HG03521 (cell line): Measurements from ENCODE around the gene BRCA1.
"Not testable (repeated sequence)": the region's sequence is repeated elsewhere in the genome, so short reads cannot be mapped to it uniquely, and the experiment has no call there.

Experiments
- ATAC-seq: cut with Tn5 transposase; IDR thresholded peaks from one replicate; pipeline ENCODE4 v1.9.1; 2021; ENCODE audit warnings: mild to moderate bottlenecking, moderate library complexity; ENCODE audit not compliant: unreplicated experiment

BRCA1 gene

DNA sequence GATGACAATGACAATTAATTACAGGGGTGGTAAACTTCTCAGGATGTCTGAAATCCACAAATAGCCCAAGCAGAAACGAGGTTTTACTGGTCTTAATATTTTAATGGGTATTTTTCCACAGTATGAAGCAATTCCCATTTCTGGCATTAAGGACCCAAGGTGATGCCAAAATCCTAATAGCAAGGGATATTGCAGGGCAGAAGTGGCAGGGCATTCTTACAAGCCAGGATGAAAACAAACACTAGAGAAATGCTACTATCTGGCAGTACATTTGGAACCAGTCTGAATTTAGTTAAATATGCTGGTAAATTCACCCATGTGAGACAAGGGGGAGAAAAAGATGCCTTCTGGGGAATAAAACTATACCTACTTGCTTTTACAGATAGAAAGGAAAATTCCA lies 54.9 kb downstream of the BRCA1 start:
- ATAC-seq = no peak

DNA sequence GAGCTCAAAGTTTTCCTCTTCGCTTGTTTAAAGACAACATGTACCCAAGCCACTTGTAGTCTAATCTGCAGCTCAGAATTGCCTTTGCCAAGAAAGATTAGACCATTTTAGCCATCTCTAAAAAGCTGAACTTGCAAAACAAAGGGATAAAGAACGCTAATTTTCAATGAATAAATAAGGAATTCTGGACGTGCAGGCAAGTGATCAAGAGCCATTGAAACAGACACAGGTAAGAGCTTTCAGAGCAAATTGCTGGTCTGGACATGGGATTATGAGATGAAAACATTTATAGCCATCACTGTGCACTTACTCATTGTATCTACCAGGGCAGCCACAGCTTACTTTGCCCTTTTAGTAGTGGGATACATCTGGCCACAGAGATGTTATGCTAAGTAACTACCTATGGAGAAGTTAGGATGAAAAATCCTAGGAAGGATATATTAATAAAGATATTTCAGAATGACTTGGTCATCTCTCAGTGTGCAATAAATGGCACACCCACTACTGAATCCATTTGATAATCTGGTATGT lies 55.7 kb downstream of the BRCA1 start:
- ATAC-seq = no peak

DNA sequence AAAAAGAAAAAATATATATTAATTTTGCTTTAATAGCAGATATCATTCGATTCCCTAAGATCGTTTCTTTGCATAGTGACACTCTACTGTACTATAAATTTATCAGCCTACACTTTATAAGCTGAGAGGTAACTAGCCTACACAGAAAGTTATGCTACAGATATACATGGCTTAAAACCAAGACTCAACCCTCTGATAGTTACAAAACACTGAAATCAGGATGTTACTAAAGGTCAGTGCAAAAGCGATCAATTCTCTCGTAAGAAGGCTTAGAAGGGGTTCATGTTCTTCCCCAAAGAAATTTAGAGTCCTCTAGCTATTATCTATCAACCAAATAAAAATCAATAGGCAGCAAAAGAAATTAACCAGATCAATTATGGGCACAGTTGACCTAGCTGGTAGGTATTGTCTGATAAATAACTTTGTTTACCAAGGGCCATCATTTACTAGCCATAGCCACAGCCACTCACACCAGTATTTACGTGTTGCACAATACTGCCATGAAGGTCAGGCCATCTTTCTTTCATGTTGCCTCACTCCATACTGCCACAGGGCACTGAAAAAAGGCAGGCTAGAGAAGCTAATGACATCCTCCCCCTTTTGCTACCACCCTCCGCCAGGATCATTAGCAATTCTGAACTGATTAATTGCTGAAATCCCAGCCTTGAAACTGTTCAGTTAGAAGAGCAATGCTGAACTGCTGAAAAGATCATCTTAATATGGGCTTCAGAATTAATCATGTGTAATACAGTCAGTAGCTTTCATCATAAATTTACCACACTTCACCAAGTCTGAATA lies 56.4 kb downstream of the BRCA1 start:
- no peak for ATAC-seq

DNA sequence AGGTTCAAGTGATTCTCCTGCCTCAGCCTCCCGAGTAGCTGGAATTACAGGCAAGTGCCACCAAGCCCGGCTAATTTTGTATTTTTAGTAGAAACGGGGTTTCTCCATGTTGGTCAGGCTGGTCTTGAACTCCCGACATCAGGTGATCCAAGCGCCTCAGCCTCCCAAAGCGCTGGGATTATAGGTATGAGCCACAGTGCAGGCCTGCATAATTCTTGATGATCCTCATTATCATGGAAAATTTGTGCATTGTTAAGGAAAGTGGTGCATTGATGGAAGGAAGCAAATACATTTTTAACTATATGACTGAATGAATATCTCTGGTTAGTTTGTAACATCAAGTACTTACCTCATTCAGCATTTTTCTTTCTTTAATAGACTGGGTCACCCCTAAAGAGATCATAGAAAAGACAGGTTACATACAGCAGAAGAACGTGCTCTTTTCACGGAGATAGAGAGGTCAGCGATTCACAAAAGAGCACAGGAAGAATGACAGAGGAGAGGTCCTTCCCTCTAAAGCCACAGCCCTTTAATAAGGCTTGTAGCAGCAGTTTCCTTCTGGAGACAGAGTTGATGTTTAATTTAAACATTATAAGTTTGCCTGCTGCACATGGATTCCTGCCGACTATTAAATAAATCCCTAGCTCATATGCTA lies 62.1 kb downstream of the BRCA1 start:
- no peak for ATAC-seq

DNA sequence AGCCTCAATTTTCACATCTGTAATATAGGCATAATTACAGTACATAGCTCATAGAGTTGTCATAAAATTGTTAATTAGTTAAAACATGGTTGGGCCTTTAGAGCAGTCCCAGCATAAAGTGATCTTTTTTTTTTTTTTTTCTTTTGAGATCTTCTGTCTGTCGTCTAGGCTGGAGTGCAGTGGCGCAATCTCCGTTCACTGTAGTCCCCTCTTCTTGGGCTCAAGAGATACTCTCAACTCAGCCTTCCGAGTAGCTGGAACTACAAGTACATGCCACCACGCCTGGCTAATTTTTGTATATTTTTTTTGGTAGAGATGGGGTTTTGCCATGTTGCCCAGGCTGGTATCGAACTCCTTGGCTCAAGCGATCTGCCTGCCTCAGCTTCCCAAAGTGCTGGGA lies 69.1 kb downstream of the BRCA1 start:
- no peak for ATAC-seq

DNA sequence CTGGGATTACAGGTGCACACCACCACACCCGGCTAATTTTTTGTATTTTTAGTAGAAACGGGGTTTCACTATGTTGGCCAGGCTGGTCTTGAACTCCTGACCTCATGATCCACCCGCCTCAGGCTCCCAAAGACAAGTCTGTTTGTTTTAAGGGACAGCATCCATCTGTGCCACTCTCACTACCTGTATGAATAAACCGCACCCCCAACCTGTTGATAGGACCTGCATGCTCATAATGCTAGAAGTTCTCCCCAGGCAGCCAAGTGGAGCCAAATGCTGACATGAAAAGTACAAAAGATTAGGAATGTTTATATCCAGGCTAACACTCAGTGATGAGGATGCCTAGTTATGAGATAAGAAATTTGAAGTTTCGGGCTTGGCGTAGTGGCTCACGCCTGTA lies 72.2 kb downstream of the BRCA1 start:
- ATAC-seq = not testable (repeated sequence)

DNA sequence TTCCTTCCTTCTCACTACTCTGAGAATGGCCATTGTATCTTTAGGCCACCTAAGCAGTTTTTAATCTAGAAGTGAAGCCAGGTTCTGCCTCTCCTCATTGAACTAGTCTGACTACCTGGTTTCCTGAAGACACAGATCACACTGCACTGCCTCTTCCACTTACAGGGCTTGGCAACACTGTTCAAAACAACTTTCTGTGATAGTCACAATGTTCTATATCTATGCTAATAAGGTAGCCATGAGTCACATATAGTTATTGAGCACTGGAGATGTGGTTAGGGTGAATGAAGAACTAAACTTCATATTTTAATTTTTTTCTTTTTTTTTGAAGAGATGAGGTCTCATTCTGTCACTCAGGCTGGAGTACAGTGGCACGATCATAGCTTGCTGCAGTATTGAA lies 73.2 kb downstream of the BRCA1 start:
- ATAC-seq = no peak

DNA sequence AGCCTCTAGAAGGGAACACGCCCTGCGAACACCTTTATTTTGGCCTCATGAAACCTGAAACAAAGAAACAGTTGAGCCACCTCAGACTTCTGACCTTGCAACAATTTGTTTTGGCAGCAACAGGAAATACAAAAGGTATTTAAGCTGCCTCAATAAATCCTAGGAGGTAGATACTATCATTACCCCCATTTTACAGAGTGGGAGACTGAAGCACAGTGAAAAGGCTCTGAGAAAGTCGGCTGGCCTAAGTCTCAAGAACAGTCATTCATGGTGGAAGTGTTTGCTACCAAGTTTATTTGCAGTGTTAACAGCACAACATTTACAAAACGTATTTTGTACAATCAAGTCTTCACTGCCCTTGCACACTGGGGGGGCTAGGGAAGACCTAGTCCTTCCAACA lies 81.1 kb downstream of the BRCA1 start:
- no peak for ATAC-seq

DNA sequence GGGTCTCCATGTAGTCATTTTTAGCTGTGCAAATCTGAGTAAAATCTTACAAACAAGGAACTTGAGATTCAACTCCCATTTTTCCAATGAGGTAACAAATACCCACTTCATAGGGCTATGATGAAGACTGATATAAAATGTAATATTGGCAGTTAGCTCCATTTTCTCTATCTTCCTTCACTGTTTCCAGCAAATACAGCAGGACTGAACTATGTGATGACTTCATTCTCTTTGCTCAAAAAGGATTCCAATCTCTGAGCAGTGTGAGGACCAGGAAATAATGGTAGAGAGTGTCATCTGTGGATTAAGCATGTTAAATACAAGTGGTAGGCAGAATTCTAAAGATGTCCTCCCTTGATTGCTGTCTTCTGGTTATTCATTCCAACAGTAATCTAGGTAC lies 81.9 kb downstream of the BRCA1 start:
- ATAC-seq = no peak

DNA sequence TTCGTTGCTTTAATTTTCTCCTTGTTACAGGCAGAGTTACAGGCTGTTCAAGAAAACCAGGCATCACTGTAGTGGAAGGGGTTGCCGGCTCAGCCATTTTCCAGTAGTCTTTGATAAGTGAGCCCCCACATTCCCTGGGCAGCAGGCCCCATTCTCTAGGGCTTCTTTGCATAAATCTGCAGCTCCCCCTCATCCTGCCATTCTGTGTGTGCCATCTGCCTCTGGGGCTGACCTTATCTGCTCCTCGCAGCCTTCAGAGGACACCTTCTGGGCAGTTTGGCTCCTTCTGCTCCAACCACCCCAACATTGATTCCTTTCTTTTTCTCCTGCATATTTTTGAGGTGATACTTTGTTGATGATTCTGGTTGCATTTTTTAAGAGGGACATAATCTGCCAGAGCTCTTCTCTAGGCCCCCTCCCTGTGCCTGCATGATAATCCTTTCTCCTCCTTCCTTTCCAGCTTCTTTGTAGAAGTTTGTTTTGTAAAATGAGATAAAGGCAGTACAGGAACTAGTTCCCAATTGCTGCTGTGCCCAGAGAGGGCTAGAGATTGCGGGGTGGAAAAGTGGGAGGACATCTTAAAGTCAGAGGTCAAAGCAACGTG lies 83.0 kb downstream of the BRCA1 start:
- ATAC-seq = no peak

DNA sequence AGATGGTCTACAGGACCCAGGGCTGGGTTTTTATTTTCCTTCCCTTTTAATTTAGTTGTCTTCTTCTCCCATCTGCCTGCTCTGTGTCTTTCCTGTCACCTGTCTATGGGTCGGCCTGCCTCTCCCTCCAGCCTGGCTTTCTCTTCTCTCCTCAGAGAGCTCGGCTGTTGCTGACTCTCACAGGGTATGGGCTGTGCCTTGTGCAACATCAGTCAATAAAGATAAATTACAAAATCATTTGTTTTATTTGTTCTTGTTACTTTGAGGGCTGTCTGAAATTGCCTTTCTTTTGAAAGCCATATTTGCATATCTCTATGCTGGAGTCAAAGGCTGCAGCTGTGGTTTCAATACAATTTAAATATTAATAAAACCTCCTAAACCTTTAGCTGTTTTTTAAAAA lies 84.5 kb downstream of the BRCA1 start:
- ATAC-seq = no peak

DNA sequence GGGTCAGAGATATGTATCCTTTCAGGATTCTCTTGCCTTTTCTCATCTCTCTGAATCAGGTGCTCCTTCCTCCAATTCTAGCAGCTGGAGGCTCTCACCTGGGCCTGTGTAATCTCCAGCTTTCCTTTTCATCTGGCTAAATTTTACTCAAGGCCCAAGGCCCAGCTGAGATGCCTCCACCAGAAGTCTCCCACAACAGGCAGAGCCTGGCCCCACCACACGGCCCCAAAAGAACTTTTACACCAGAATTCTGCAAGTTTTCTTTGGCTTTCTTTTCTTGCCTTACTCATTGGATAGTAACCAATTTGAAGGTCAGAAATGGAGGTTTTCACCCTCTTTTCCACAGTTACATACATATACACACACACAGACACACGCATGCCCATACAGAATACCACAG lies 85.5 kb downstream of the BRCA1 start:
- no peak for ATAC-seq

DNA sequence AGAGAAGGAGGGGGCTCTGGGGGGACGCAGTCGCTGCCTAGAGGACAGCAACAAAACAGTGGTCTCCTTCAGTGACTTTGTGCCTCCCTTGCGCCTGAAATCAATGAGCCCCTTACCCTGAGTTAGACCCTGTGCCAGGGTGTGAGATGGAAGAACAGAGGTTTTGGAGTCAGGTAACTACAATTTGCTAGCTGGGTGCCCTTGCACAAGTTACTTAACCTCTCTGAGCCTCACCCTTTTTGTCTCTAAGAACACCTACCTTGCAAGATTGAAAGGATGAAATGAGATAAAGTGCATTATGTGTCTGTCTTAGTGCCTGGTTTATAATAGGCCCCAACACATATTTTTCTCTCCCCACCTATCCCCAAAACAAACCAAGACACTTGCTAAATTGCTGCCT lies 90.3 kb downstream of the BRCA1 start:
- no peak for ATAC-seq

DNA sequence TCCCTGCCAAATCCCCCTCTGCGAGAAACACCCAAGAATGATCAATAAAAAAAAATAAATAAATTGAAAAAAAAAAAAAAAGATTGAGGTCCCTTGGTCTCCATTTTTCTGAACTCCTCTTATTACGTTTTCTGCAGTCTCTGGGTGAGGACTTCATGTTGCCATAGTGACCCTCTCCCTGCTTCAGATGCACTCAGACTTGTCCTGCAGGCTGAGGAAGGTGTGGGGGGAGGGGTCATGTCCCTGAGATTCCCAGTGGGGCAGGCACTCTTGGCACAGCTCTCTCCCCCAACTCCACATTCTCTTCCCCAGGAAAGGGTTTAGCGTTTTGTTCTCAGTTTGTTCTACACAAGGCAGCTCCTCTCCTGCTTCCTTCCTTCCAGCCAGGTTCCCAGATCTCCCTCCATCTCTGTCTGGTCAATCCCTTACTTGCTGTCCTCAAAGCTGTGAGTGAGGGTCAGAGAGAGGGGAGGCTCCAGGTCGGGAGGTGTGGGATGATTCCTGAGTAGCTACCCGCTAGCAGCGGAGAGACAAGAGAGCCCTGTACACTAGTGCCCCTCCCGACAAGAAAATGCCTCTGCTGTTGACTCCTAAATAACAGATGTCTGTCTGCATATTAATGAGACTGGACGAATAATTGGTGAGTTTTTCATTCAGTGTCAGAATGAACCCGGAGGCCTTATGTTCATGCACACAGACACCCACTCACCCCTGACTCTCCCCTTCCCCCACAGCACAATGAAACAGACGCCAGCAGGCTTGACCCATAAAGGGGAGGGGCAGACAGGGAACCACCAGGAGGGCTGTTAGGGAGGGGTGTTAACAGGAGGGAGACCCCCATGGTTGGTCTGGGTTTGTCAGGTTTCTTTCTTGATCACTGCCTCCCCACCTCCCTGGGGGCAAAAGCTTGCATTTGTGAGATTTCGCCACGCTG lies 90.9 kb downstream of the BRCA1 start:
- ATAC-seq = no peak

DNA sequence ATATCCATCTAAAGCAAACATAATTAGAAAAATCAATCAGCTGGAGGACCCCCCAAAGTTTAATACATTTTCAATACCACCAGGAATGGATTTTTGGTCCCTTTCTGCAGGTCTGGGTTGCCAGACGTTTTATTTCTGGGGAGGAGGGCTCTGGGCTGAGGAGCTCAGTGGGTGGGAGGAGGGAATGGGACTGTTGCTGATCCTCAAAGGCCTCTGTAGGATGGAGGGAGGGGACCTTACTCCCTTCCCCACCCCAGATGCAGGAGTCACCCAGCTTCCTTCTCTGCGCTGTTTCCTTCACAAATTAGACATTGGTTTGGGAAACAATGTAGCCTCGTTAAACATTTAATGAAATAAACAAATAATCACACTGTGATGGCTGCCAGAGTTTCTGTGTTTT lies 93.5 kb downstream of the BRCA1 start:
- ATAC-seq = no peak

DNA sequence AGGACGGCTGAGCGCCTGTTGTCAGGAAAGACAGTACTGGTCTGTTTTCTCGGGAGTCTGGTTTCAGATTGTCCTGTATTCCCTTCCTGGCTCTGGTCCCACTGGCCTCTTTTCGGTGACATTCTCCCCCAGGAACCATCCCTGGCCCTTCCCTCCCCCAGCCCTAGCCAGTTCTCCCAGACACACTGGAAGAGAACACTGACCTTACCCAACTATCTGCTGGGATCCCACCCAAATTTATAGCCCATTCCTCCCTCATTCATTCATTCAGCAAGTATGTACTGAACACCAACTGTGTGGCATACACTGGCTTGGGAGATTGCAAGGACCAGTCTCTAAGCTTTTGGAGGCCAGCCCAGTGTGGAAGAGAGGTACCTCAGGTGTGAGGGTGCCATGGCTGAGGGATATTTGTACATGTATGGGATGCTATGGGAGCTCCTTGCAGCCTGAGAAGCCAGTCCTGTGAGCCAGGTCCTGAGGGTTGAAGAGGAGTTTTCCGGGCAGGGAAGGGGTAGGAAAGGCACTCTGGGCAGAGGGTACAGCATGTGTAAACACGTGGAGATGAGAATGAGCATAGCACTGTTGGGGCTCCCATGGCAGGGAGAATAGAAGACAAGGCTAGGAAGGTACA lies 94.9 kb downstream of the BRCA1 start:
- no peak for ATAC-seq

DNA sequence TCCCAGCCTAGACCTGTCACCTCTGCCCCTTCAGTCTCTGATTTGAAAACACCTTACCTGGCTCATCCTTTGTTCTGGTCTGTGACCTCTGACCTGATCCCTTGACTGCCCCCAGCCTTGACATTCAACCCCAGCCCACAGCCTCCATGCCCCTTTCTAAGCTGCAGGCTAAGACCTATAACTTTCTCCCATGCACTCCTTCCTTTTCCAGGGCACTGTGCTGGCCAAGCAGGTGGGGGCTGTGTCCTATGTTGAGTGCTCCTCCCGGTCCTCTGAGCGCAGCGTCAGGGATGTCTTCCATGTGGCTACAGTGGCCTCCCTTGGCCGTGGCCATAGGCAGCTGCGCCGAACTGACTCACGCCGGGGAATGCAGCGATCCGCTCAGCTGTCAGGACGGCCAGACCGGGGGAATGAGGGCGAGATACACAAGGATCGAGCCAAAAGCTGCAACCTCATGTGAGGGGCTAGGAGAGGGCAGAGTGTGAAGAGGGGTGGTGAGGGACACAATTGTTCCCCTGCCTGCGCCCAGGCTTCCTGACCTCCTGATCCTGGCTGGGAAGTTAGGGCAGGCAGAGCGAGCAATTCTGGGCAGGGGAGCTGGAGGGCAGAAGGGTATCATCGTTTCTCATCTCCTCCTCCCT lies 96.8 kb downstream of the BRCA1 start:
- ATAC-seq = no peak

DNA sequence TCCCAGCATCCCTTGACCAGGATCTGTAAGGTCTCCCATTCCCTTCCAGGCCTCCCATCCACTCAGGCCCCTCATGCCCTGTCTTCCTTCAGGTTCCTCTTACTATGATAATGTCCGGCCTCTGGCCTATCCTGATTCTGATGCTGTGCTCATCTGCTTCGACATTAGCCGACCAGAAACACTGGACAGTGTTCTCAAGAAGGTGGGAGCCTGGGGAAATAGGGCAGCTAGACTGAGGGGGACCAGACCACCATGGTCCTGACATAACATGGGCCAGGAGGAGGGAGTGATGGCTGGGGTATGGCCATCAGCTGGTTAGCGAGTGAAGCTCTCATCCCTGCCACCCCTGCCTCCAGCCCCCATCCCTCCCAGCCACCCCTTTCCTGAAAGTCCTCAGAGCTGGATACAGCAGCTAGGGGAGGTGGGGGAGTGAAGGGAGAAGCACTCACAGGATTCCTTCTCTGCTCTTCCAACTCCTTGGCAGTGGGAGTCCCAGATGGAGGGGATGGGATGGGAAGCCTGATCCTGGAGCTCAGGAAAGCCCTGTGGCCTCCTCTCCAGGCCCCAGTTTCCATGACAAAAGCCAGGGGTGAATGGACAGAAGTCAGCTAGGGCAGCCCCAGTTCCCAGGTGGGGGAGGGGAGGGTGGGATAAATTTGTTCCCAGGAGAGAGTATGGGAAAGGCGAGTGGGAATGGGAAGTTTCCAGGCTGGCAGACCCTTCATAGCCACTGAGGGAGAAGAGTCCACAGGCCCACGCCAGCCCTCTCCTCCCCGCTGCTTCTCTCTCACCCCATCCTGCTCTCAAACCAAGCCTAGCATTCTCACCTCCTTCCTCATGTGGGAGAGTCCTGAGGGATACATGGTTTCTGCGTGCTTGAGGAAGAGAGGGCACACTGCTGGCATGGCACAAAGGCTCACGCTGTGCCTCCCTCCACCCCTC lies 97.8 kb downstream of the BRCA1 start:
- no peak for ATAC-seq

DNA sequence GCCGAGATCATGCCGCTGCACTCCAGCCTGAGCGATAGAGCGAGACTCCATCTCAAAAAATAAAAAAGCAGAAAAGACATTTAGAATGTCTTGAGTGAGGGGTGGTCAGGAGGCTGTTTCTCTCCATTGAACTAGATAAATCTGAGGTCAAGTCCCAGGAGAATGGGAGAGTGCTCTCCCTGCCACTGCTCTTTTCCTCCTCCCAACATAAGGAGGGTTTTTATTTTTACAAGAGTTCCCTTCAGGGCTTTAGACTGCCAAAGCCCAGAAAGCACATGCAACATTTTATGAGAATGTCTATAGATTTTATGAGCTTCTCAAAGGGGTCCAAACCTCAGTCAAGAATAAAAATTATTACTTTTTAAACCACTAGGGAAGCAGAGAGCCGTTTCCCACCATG lies 98.6 kb downstream of the BRCA1 start:
- no peak for ATAC-seq
